ENCODE data around the gene SBF1.

- TF ChIP-seq CTCF (CRISPR knock-in tag; IDR thresholded peaks at IDR 0.05) (no peak), TBL1XR1 (IDR thresholded peaks at IDR 0.05; ENCODE audit: borderline replicate concordance, low read length, partially characterized antibody) (no peak)
Measured at GRCh38 chr22:50434849-50435248, 40.0 kb downstream of the SBF1 start.

All from HepG2 (cell line).